ENCODE data around the gene VASN. TPM values are rescaled to one million over a fixed set of nuclear protein-coding genes. Genes with fewer than 3 reads are reported as not detected.

VASN gene
- total RNA-seq, 6 experiments from 2014 or later: 92.0 to 131 (median 103) TPM

- Mint-ChIP-seq H3K36me3 (ENCODE audit: low read depth) (peaks cover 13% of the 10 kb centered on the region), H3K4me3 (no peak overlapping the region; the same call in 1 of the 2 replicates), H3K4me1 (ENCODE audit: low read depth) (peaks cover 33% of the 10 kb centered on the region), H3K27me3 (ENCODE audit: insufficient read depth) (no peaks in the 10 kb centered on the region; the same call in none of the 2 replicates), H3K9me3 (no peaks in the 10 kb centered on the region), H3K27ac (no peak overlapping the region)
- DNase-seq: no peak
- TF ChIP-seq, protein P1, sequence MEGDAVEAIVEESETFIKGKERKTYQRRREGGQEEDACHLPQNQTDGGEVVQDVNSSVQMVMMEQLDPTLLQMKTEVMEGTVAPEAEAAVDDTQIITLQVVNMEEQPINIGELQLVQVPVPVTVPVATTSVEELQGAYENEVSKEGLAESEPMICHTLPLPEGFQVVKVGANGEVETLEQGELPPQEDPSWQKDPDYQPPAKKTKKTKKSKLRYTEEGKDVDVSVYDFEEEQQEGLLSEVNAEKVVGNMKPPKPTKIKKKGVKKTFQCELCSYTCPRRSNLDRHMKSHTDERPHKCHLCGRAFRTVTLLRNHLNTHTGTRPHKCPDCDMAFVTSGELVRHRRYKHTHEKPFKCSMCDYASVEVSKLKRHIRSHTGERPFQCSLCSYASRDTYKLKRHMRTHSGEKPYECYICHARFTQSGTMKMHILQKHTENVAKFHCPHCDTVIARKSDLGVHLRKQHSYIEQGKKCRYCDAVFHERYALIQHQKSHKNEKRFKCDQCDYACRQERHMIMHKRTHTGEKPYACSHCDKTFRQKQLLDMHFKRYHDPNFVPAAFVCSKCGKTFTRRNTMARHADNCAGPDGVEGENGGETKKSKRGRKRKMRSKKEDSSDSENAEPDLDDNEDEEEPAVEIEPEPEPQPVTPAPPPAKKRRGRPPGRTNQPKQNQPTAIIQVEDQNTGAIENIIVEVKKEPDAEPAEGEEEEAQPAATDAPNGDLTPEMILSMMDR (IDR thresholded peaks at IDR 0.05): no peak
Observed at GRCh38 chr16:4414187-4414917, 42.7 kb downstream of the VASN start.

DNA sequence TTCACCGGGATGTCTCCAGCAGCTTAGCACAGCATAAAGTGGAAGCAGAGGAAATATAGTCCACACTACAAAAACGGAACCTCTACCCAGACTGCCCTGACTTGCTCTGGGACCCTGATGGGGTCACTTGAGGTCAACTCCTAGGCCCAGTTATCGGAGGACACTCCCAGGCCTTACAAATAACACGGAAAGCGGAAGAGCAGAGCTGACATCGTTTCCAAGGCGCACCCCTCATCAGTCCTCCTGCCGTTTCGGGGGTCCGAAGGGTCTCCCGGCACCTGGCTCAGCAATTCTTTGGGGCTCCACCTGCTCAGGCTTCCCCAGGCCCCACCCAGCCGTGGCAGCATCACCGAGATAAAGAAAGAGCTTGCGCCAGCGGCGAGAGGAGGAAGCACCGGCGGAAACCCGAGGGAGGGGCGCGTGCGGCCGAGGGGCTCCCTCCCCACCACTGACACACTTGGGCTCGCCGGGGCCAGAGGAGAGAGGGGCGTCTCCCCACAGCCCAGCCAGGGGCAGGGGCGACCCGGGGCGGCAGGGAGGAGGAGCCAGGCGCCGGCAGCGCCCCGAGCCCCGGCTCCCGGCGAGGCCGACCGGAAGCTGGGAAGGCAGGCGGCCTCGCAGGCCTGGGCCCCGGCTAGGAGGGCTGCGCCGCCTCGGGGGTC, 44.0 kb downstream of the VASN start:
- TF ChIP-seq, protein P1 (IDR thresholded peaks at IDR 0.05): no peak
- DNase-seq: no peak
- H3K27ac Mint-ChIP-seq: peak overlapping the region; percentile 82
- no peaks in the 10 kb centered on the region; the same call in none of the 2 replicates for H3K27me3 Mint-ChIP-seq (ENCODE audit: insufficient read depth)
- H3K4me3 Mint-ChIP-seq: peak overlapping the region; percentile 90
- H3K4me1 Mint-ChIP-seq (ENCODE audit: low read depth): peaks cover 27% of the 10 kb centered on the region
- no peaks in the 10 kb centered on the region for H3K9me3 Mint-ChIP-seq
- H3K36me3 Mint-ChIP-seq (ENCODE audit: low read depth): peaks cover 8% of the 10 kb centered on the region

- Mint-ChIP-seq H3K4me3 (peak within 1 kb of the TSS; percentile 90), H3K9me3 (no peaks in the 10 kb centered on the region), H3K27me3 (ENCODE audit: insufficient read depth) (no peaks in the 10 kb centered on the region; the same call in none of the 2 replicates), H3K4me1 (ENCODE audit: low read depth) (peaks cover 19% of the 10 kb centered on the region), H3K27ac (peak within 1 kb of the TSS; percentile 82), H3K36me3 (ENCODE audit: low read depth) (0 out of 2 replicates have a peak, but pooled peaks cover 4% of the 10 kb centered on the region)
- TF ChIP-seq, protein P1 (IDR thresholded peaks at IDR 0.05): peak; percentile 20
- DNase-seq: peak; percentile 80
Observed at GRCh38 chr16:4416200-4417032, 44.8 kb downstream of the VASN start, which contains the start of gene CORO7. CORO7 (minus strand) TSS chr16:4416596; CDS start chr16:4416518, 78 bp downstream.

- DNase-seq: no peak
- TF ChIP-seq, protein P1 (IDR thresholded peaks at IDR 0.05): no peak
- no peak overlapping the region for H3K27ac Mint-ChIP-seq
- no peaks in the 10 kb centered on the region; the same call in 1 of the 2 replicates for H3K27me3 Mint-ChIP-seq (ENCODE audit: insufficient read depth)
- peaks cover 14% of the 10 kb centered on the region for H3K4me1 Mint-ChIP-seq (ENCODE audit: low read depth)
- H3K9me3 Mint-ChIP-seq: no peaks in the 10 kb centered on the region
- no peak overlapping the region for H3K4me3 Mint-ChIP-seq
- 0 out of 2 replicates have a peak, but pooled peaks cover 4% of the 10 kb centered on the region for H3K36me3 Mint-ChIP-seq (ENCODE audit: low read depth)
Observed at GRCh38 chr16:4419402-4419959, 47.8 kb downstream of the VASN start.
